Smooth muscle cell (in vitro differentiated cells): ENCODE data around the gene CAMK2A. TPM values are rescaled to one million over a fixed set of nuclear protein-coding genes. Genes with fewer than 3 reads are reported as not detected.
A peak's percentile ranks its signal among the peaks of the same experiment; 100 is the strongest.

Experiments used
- DNase-seq: peaks from one replicate; lab custom pipeline; 2025; ENCODE audit not compliant: unreplicated experiment; lab: John Stamatoyannopoulos, UW
- H2AFZ ChIP-seq: fragments of 200-600 bp; sonication (generic); 2 replicates; pipeline ENCODE4 v1.6.0; 2016; ENCODE audit warnings: antibody characterized with exemption, low read depth, mild to moderate bottlenecking
- H3F3A ChIP-seq: fragments of 200-600 bp; sonication (generic); 2 replicates; pipeline ENCODE4 v1.6.0; 2017; ENCODE audit warnings: antibody characterized with exemption, low read depth
- H3K27ac ChIP-seq: fragments of 200-600 bp; sonication (generic); 2 replicates; pipeline ENCODE4 v1.5.1; 2016; ENCODE audit warnings: low read depth, mild to moderate bottlenecking
- H3K27me3 ChIP-seq: fragments of 200-600 bp; sonication (generic); 2 replicates; pipeline ENCODE4 v1.6.1; 2016; ENCODE audit warnings: low read depth, mild to moderate bottlenecking
- H3K36me3 ChIP-seq: fragments of 200-600 bp; sonication (generic); 2 replicates; pipeline ENCODE4 v1.5.1; 2016; ENCODE audit warnings: low read depth
- H3K4me1 ChIP-seq: fragments of 200-600 bp; sonication (generic); 2 replicates; pipeline ENCODE4 v1.5.1; 2016; ENCODE audit warnings: low read depth
- H3K4me2 ChIP-seq: fragments of 200-600 bp; sonication (generic); 2 replicates; pipeline ENCODE4 v1.6.0; 2016; ENCODE audit warnings: mild to moderate bottlenecking
- H3K4me3 ChIP-seq: fragments of 200-600 bp; sonication (generic); 2 replicates; pipeline ENCODE4 v1.5.1; 2016; ENCODE audit warnings: mild to moderate bottlenecking
- H3K79me2 ChIP-seq: fragments of 200-600 bp; sonication (generic); 2 replicates; pipeline ENCODE4 v1.6.0; 2016; ENCODE audit warnings: low read depth, mild to moderate bottlenecking
- H3K9ac ChIP-seq: fragments of 200-600 bp; sonication (generic); 2 replicates; pipeline ENCODE4 v1.6.0; 2016; ENCODE audit warnings: low read depth
- H3K9me3 ChIP-seq: fragments of 200-600 bp; sonication (generic); replicated peaks from 2 replicates; pipeline ENCODE4 v1.5.1; 2016; ENCODE audit warnings: low read depth
- H4K20me1 ChIP-seq: fragments of 200-600 bp; sonication (generic); 2 replicates; pipeline ENCODE4 v1.6.0; 2016; ENCODE audit warnings: low read depth
- WGBS: methylation state at CpG from one replicate; pipeline ENCODE4 v1.1.7; 2016; ENCODE audit warnings: low lambda C conversion rate; 5-methylcytosine and 5-hydroxymethylcytosine counted together
- polyA plus RNA-seq: library from polyadenylated mRNA; unstranded; fragments of >200 nt; fragmentation: Nextera tagmentation; extraction: Ambion mirVana; gene quantifications from 2 replicates; pipeline ENCODE4 v1.2.1, GENCODE V29; 2016
- total RNA-seq: library from RNA; depleted of rRNA; stranded (reverse); fragments of >200 nt; gene quantifications from 2 replicates; pipeline ENCODE4 v1.2.3, GENCODE V29; 2014
- TF ChIP-seq, protein P1 (sequence below): fragments of 200-600 bp; sonication (generic); IDR thresholded peaks from 2 replicates; pipeline ENCODE4 v1.5.1; 2017; ENCODE audit warnings: borderline replicate concordance, mild to moderate bottlenecking, antibody characterized with exemption; ENCODE audit not compliant: insufficient read depth, poor library complexity, severe bottlenecking

CAMK2A gene
- total and polyA plus RNA-seq, 2 experiments from 2014 or later: 0.83 to 1.6 TPM

DNA sequence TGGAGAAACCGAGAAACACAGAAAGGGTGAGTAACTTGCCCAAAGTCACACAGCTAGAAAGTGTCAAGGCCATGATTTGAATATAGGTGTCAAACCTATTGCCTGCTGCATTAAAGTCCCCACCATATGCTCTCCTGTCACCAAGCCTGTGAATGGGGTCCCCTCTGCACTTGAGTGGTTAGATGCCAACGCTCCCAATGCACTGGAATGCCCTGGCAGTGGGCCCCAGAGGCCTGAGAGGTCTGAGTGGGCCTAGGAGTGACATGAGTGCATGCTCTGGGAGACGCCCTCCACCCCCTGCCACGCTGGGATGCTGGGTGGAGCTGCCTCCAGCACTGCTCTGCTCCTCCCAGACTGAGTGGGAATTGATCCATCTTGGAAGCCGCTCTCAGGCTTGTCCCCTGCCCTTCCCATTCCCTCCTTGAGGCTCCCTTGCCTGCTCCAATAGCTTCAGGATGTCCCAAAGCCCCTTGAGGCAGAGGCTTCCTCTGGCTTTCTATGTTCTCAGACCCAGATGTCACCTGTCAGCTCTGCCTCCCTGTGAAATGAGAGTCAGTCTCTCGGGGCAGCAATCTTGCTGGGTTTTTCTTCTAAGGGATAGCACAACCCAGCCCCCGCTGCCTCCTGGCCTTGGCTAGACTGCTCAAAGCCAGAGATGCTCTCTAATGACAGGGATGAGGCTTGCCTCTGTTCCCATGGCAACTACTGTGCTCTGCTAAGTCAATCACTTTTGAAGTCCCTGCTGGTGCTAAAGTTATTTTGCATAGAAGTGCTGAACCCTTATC, 19.7 kb upstream of the CAMK2A start:
- H3K4me3 ChIP-seq: no peak overlapping the region
- H3K27ac ChIP-seq: peak overlapping the region; percentile 40
- no peaks in the 10 kb centered on the region for H3K79me2 ChIP-seq
- no peak overlapping the region for H2AFZ ChIP-seq
- no peak overlapping the region for H3K4me2 ChIP-seq
- peaks cover 17% of the 10 kb centered on the region for H3F3A ChIP-seq
- DNase-seq: no peak
- H3K9ac ChIP-seq: no peak overlapping the region
- no peaks in the 10 kb centered on the region for H4K20me1 ChIP-seq
- H3K36me3 ChIP-seq: no peaks in the 10 kb centered on the region
- H3K27me3 ChIP-seq: no peaks in the 10 kb centered on the region
- peaks cover 8% of the 10 kb centered on the region for H3K4me1 ChIP-seq
- 70% methylated on average over 7 of the region's 7 CpGs for WGBS
- TF ChIP-seq, protein P1, sequence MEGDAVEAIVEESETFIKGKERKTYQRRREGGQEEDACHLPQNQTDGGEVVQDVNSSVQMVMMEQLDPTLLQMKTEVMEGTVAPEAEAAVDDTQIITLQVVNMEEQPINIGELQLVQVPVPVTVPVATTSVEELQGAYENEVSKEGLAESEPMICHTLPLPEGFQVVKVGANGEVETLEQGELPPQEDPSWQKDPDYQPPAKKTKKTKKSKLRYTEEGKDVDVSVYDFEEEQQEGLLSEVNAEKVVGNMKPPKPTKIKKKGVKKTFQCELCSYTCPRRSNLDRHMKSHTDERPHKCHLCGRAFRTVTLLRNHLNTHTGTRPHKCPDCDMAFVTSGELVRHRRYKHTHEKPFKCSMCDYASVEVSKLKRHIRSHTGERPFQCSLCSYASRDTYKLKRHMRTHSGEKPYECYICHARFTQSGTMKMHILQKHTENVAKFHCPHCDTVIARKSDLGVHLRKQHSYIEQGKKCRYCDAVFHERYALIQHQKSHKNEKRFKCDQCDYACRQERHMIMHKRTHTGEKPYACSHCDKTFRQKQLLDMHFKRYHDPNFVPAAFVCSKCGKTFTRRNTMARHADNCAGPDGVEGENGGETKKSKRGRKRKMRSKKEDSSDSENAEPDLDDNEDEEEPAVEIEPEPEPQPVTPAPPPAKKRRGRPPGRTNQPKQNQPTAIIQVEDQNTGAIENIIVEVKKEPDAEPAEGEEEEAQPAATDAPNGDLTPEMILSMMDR: no peak
- no peaks in the 10 kb centered on the region for H3K9me3 ChIP-seq

DNA sequence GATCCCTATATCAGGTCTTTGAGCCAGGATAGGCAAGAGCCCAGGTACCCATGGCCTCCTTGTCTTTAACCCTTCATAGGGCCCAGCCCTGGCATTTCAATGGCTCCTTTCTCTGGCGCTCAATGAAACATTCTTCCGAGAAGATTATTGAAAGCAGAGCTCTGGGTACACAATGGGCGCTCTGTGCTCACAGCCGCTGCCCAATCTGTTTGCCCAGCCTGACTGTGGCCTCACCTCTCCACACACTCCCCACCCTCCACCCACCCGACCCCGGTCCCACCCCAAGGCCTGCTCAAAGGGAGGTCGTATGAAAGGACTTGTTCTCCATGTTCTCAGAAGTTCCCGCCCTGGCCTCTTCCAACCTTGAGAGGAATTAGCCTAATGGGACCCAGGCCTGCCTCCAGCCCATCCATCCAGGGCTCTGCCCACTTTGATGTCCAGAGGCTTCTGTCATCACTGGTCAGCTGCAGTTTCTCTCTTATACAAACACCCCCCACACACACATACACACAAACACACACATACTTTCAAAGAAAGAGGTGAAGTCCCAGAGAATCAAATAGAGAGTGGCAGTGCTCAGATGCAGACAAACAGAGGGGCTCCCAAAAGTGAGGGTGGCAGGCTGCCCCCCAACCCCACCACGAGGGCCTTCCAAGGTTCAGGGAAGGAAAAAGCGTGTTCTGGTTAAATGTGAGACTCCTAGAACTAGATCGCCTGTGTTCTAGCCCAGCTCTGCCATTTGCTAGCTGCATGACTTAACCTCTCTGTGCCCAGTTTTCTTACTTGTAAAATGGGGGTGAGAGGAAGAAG, 18.2 kb upstream of the CAMK2A start:
- Histone ChIP-seq H4K20me1 (no peaks in the 10 kb centered on the region), H3F3A (peaks cover 30% of the 10 kb centered on the region), H3K4me2 (no peak overlapping the region), H3K27ac (no peak overlapping the region), H3K9me3 (no peaks in the 10 kb centered on the region), H3K27me3 (no peaks in the 10 kb centered on the region), H3K36me3 (no peaks in the 10 kb centered on the region), H3K4me3 (no peak overlapping the region), H2AFZ (no peak overlapping the region), H3K79me2 (no peaks in the 10 kb centered on the region), H3K9ac (no peak overlapping the region), H3K4me1 (peaks cover 21% of the 10 kb centered on the region)
- TF ChIP-seq, protein P1: no peak
- WGBS: 90% methylated on average over 11 of the region's 11 CpGs
- no peak for DNase-seq

DNA sequence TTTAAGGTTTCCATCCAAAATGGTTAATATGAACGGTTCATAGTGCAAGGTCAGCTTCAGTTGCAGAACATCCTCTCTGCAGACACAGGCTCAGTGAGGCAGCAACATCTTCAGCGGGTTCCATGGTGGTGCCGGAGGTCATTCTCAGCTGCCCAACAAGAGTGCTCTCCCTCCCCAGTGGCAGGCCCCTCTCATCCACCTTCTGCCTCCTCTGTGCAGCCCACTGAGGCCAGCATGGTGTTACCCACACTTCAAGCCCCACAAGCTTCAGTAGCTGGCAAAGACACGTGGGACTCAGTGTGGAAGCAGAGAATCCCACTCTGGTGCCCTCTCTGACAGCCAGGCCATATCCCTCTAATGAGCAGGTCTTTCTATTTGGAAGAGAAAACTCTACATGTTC, 17.2 kb upstream of the CAMK2A start:
- no peaks in the 10 kb centered on the region for H4K20me1 ChIP-seq

More for the DNA sequence above, 17.2 kb upstream of the CAMK2A start:
- Histone ChIP-seq H2AFZ (no peak overlapping the region), H3F3A (peaks cover 25% of the 10 kb centered on the region), H3K79me2 (no peaks in the 10 kb centered on the region), H3K4me3 (no peak overlapping the region), H3K27me3 (no peaks in the 10 kb centered on the region), H3K27ac (no peak overlapping the region), H3K9me3 (no peaks in the 10 kb centered on the region), H3K4me2 (no peak overlapping the region), H3K4me1 (peaks cover 24% of the 10 kb centered on the region), H3K36me3 (no peaks in the 10 kb centered on the region), H3K9ac (no peak overlapping the region)
- 98% methylated on average over 4 of the region's 4 CpGs for WGBS
- TF ChIP-seq, protein P1: no peak
- no peak for DNase-seq
